Femur (tissue), 1 donor: ENCODE data around the gene MYOCOS.
"Not testable (repeated sequence)": the region's sequence is repeated elsewhere in the genome, so short reads cannot be mapped to it uniquely, and the experiment has no call there.

ENCODE experiments used
- DNase-seq: peaks from one replicate; pipeline ENCODE4 v3.0.0-alpha.2; 2017

The MYOCOS gene

GRCh38 chr1:171627020-171627419 lies 5.0 kb downstream of the MYOCOS start:
- DNase-seq: no peak

GRCh38 chr1:171628225-171628624 lies 6.2 kb downstream of the MYOCOS start:
- no peak for DNase-seq

- DNase-seq: no peak
These were observed 13.6 kb downstream of the MYOCOS start for GRCh38 chr1:171635661-171636060.

- DNase-seq: no peak
These were observed 14.1 kb downstream of the MYOCOS start for GRCh38 chr1:171636141-171636540.

- no peak for DNase-seq
These were observed 16.0 kb downstream of the MYOCOS start for GRCh38 chr1:171637928-171638576.

GRCh38 chr1:171640225-171640624 lies 18.2 kb downstream of the MYOCOS start:
- DNase-seq: no peak

GRCh38 chr1:171641076-171641864 lies 19.2 kb downstream of the MYOCOS start:
- DNase-seq: no peak

GRCh38 chr1:171642197-171642596 lies 20.2 kb downstream of the MYOCOS start:
- no peak for DNase-seq

- no peak for DNase-seq
These were observed 21.1 kb downstream of the MYOCOS start for GRCh38 chr1:171643156-171643555.

- DNase-seq: peak; percentile 88
These were observed 22.9 kb downstream of the MYOCOS start for GRCh38 chr1:171644805-171645483.

- DNase-seq: peak; percentile 93
These were observed 23.7 kb downstream of the MYOCOS start for GRCh38 chr1:171645553-171646248.

GRCh38 chr1:171646249-171646560 lies 24.2 kb downstream of the MYOCOS start:
- no peak for DNase-seq

- no peak for DNase-seq
These were observed 30.3 kb downstream of the MYOCOS start, which contains the start of gene MYOC for GRCh38 chr1:171652234-171652822. Gene MYOC, minus strand, starts transcription at chr1:171652688. Its CDS starts 77 bp downstream, at chr1:171652611.

GRCh38 chr1:171653796-171654195 lies 31.8 kb downstream of the MYOCOS start:
- DNase-seq: no peak

GRCh38 chr1:171654201-171654941 lies 32.3 kb downstream of the MYOCOS start:
- DNase-seq: peak; percentile 59

- peak; percentile 91 for DNase-seq
These were observed 33.1 kb downstream of the MYOCOS start for GRCh38 chr1:171654942-171655745.

GRCh38 chr1:171655746-171656116 lies 33.7 kb downstream of the MYOCOS start:
- no peak for DNase-seq

GRCh38 chr1:171656206-171656605 lies 34.2 kb downstream of the MYOCOS start:
- not testable (repeated sequence) for DNase-seq

- no peak for DNase-seq
These were observed 39.1 kb downstream of the MYOCOS start for GRCh38 chr1:171661076-171661650.

- no peak for DNase-seq
These were observed 41.2 kb downstream of the MYOCOS start for GRCh38 chr1:171663036-171663853.
